ENCODE results near the gene S100A6.

- TF ChIP-seq CTCF (IDR thresholded peaks at IDR 0.05) = no peak
- no peak for TF ChIP-seq POLR2AphosphoS5 (IDR thresholded peaks at IDR 0.05)
- no peak for TF ChIP-seq POLR2A (IDR thresholded peaks at IDR 0.05)
- TF ChIP-seq EP300 (IDR thresholded peaks at IDR 0.05) = no peak
These were observed 10.6 kb downstream of the S100A6 start for GRCh38 chr1:153525088-153525728.

Measured in suprapubic skin (tissue), 4 donors.